Gastrocnemius medialis (tissue), 4 donors: ENCODE data around the gene ABCF2.

Experiments used
- CTCF ChIP-seq, 5 experiments: fragments of 450-650 bp in 3 of 5; fragments of 200-600 bp in 2 of 5; sonication (generic) in 2 of 5; IDR thresholded peaks in 4 of 5; conservative IDR thresholded peaks in 1 of 5; 1 replicate in 4 of 5; 2 replicates in 1 of 5; pipeline ENCODE4 v1.5.1; 2016 to 2019; ENCODE audit warnings: antibody characterized with exemption in 5 of 5, mild to moderate bottlenecking in 3 of 5, moderate library complexity in 3 of 5
- POLR2A ChIP-seq, 2 donors: fragments of 450-650 bp; IDR thresholded peaks; one replicate each; pipeline ENCODE4 v1.6.1; 2017; ENCODE audit warnings: antibody characterized with exemption in 2 of 2, mild to moderate bottlenecking in 2 of 2, moderate library complexity in 2 of 2

GRCh38 chr7:151207315-151207714, 19.7 kb downstream of the ABCF2 start:
- TF ChIP-seq POLR2A (IDR thresholded peaks at IDR 0.05) = no peak
- TF ChIP-seq CTCF (IDR thresholded peaks at IDR 0.05 in 4 of 5, conservative IDR thresholded peaks at IDR 0.05 in 1 of 5) = no peak
